WERI-Rb-1 (cell line): ENCODE measurements around the gene CNBP.
"Not testable (repeated sequence)": the region's sequence is repeated elsewhere in the genome, so short reads cannot be mapped to it uniquely, and the experiment has no call there.

Experiments used
- DNase-seq: peaks from one replicate; pipeline ENCODE4 v3.0.0-alpha.2; 2020
- H3K27ac ChIP-seq: fragments of 250-450 bp; sonication (Bioruptor Pico); 2 replicates; pipeline ENCODE4 v1.5.1; 2020; ENCODE audit warnings: mild to moderate bottlenecking, moderate library complexity
- H3K27me3 ChIP-seq: fragments of 250-450 bp; sonication (Bioruptor Pico); 2 replicates; pipeline ENCODE4 v1.5.1; 2021; ENCODE audit warnings: mild to moderate bottlenecking, low read depth, moderate library complexity; ENCODE audit not compliant: insufficient read depth, severe bottlenecking
- H3K36me3 ChIP-seq: fragments of 250-450 bp; sonication (Bioruptor Pico); 2 replicates; pipeline ENCODE4 v1.5.1; 2020; ENCODE audit warnings: mild to moderate bottlenecking, moderate library complexity
- H3K4me3 ChIP-seq: 2 replicates; pipeline ENCODE4 v1.5.1; 2011; ENCODE audit warnings: low read depth, mild to moderate bottlenecking, control low read depth, low read length
- H3K9me3 ChIP-seq: fragments of 250-450 bp; sonication (Bioruptor Pico); 2 replicates; pipeline ENCODE4 v1.5.1; 2021; ENCODE audit warnings: mild to moderate bottlenecking, moderate library complexity; ENCODE audit not compliant: severe bottlenecking
- TF ChIP-seq, protein P1 (sequence below): IDR thresholded peaks from 2 replicates; pipeline ENCODE4 v1.5.1; 2011; ENCODE audit warnings: low read depth, mild to moderate bottlenecking, control low read depth, inconsistent platforms, low read length

The CNBP gene

DNA sequence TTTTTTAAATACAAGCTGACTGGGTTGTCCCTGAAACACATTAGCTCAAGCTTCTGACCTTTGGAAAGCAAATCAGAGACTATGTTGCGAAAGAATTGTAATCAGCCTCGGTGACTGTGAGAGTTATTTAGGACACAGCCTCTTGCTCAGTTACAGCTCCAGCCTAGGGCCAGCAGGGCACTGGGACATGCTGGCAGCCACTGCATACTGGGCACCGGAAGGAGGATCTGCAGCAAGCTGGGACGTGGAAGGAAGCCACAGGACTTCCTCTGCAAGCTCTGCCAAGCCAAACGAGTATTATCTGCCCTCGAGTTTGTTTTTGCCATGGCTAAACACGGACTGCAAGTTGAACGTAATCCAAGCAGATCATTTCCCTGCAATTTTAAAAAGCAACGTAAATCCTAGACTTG lies 41.3 kb upstream of the CNBP start:
- TF ChIP-seq, protein P1, sequence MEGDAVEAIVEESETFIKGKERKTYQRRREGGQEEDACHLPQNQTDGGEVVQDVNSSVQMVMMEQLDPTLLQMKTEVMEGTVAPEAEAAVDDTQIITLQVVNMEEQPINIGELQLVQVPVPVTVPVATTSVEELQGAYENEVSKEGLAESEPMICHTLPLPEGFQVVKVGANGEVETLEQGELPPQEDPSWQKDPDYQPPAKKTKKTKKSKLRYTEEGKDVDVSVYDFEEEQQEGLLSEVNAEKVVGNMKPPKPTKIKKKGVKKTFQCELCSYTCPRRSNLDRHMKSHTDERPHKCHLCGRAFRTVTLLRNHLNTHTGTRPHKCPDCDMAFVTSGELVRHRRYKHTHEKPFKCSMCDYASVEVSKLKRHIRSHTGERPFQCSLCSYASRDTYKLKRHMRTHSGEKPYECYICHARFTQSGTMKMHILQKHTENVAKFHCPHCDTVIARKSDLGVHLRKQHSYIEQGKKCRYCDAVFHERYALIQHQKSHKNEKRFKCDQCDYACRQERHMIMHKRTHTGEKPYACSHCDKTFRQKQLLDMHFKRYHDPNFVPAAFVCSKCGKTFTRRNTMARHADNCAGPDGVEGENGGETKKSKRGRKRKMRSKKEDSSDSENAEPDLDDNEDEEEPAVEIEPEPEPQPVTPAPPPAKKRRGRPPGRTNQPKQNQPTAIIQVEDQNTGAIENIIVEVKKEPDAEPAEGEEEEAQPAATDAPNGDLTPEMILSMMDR, result no peak
- no peaks in the 10 kb centered on the region for H3K9me3 ChIP-seq
- no peak for DNase-seq
- no peak overlapping the region for H3K4me3 ChIP-seq
- H3K27me3 ChIP-seq, result no peaks in the 10 kb centered on the region
- no peak overlapping the region for H3K27ac ChIP-seq
- H3K36me3 ChIP-seq, result no peaks in the 10 kb centered on the region

DNA sequence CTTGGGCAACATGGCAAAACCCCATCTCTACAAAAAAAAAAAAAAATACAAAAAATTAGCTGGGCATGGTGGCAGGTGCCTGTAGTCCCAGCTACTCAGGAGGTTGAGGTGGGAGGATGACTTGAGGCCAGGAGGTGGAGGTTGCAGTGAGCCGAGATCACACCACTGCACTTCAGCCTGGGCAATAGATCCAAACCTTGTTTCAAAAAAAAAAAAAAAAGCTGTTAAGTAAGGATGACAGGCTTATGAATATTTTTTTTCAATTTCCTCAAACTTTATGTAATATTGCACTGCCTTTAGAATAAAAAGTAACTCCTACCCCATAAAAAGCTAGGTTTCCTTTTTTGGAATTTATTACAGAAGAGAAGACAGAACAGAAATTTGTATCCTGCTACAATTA lies 40.7 kb upstream of the CNBP start:
- not testable (repeated sequence) for H3K27ac ChIP-seq, H3K27me3 ChIP-seq, DNase-seq, H3K4me3 ChIP-seq, H3K36me3 ChIP-seq, H3K9me3 ChIP-seq

DNA sequence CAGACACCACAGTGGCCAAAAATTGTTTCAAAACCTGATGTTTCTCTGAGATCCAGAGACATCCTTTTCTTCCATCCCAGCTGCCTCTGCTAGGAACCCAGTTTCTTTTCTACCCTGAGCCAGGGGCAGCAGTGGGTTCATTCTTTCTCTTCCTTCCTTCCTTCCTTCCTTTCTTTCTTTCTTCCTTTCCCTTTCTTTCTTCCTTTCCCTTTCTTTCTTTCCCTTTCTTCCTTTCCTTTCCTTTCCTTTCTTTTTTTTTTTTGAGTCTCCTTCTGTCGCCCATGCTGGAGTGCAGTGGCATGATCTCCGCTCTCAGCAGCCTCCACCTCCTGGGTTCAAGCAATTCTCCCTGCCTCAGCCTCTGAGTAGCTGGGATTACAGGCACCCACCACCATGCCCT lies 35.0 kb upstream of the CNBP start:
- no peaks in the 10 kb centered on the region for H3K9me3 ChIP-seq
- TF ChIP-seq, protein P1, result no peak
- no peak overlapping the region for H3K4me3 ChIP-seq
- no peak overlapping the region for H3K27ac ChIP-seq
- H3K36me3 ChIP-seq, result no peaks in the 10 kb centered on the region
- no peak for DNase-seq
- H3K27me3 ChIP-seq, result no peaks in the 10 kb centered on the region

DNA sequence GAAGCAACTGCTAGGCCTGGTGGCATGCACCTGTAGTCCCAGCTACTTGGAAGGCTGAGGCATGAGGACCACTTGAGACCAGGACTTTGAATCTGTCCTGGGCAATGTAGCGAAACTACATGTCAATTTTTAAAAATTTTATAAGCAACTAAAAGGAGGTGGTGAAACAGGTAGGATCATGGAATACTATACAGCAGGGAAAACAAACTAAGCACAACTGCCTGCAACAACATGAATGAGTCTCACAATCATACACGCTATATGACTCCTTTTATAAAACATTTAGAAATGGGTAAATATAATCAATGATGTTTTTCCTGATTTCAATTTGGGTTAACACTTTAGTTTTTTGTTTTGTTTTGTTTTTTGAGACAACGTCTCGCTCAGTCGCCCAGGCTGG lies 29.5 kb upstream of the CNBP start:
- H3K9me3 ChIP-seq, result no peaks in the 10 kb centered on the region
- no peaks in the 10 kb centered on the region for H3K27me3 ChIP-seq
- TF ChIP-seq, protein P1, result no peak
- no peak overlapping the region for H3K4me3 ChIP-seq
- H3K36me3 ChIP-seq, result no peaks in the 10 kb centered on the region
- H3K27ac ChIP-seq, result no peak overlapping the region
- DNase-seq, result no peak

DNA sequence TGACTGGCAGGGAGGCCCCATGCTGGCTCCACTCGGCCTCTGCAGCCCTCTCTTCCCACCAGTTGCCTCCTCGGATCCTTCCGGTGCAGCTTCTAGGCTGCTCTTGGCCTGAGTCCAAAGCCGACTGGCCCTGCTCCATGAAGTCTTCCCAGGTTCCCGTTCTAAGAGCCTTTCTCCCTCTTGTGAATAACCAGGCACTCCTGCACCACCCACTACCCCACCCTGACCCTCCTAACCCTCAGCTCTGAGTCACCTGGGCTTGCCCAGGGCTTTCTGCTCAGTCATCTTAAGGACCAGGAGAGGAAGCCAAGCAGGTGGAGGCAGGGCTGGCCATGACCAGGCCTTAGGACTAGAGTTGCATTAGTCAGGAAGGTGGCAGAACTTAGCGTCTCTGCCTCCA lies 28.1 kb upstream of the CNBP start:
- no peak for DNase-seq
- no peak overlapping the region for H3K4me3 ChIP-seq
- no peak overlapping the region for H3K27ac ChIP-seq
- H3K36me3 ChIP-seq, result no peaks in the 10 kb centered on the region
- H3K9me3 ChIP-seq, result no peaks in the 10 kb centered on the region
- no peaks in the 10 kb centered on the region for H3K27me3 ChIP-seq
- TF ChIP-seq, protein P1, result no peak

DNA sequence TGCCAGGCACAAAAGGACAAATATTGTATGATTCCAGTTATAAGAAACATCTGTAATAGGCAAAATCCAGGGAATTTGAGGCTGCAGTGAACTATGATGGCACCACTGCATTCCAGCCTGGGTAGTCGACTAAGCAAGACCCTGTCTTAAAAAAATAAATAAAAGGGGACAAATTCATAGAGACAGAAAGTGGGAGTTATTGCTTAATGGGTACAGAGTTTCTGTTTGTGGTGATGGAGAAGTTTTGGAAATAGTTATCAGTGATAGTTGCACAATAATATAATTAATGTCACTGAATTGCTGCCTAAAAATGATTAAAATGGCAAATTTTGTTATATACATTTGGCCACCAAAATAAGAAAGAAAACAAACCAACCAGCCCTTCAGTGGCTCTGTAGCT lies 27.6 kb upstream of the CNBP start:
- TF ChIP-seq, protein P1, result no peak
- H3K27me3 ChIP-seq, result no peaks in the 10 kb centered on the region
- DNase-seq, result no peak
- no peaks in the 10 kb centered on the region for H3K9me3 ChIP-seq
- H3K27ac ChIP-seq, result no peak overlapping the region
- no peak overlapping the region for H3K4me3 ChIP-seq
- H3K36me3 ChIP-seq, result no peaks in the 10 kb centered on the region
